Osteocyte (in vitro differentiated cells): ENCODE data around the gene SCAMP2. TPM values are rescaled to one million over a fixed set of nuclear protein-coding genes. Genes with fewer than 3 reads are reported as not detected.

Source experiments
- DNase-seq: peaks from one replicate; pipeline ENCODE4 v3.0.0; 2021; ENCODE audit warnings: mixed read lengths; ENCODE audit not compliant: unreplicated experiment; ENCODE audit errors: extremely low spot score
- H3K27ac Mint-ChIP-seq: one replicate; pipeline ENCODE4 v1.8.0; 2021; ENCODE audit warnings: mild to moderate bottlenecking, mixed read lengths; ENCODE audit not compliant: unreplicated experiment
- H3K27me3 Mint-ChIP-seq: one replicate; pipeline ENCODE4 v1.8.0; 2021; ENCODE audit warnings: mixed read lengths; ENCODE audit not compliant: unreplicated experiment
- H3K36me3 Mint-ChIP-seq: one replicate; pipeline ENCODE4 v1.8.0; 2021; ENCODE audit warnings: mixed read lengths; ENCODE audit not compliant: unreplicated experiment
- H3K4me1 Mint-ChIP-seq: one replicate; pipeline ENCODE4 v1.8.0; 2021; ENCODE audit warnings: mixed read lengths; ENCODE audit not compliant: unreplicated experiment
- H3K4me3 Mint-ChIP-seq: one replicate; pipeline ENCODE4 v1.8.0; 2021; ENCODE audit warnings: mild to moderate bottlenecking, moderate library complexity, mixed read lengths; ENCODE audit not compliant: unreplicated experiment
- H3K9me3 Mint-ChIP-seq: one replicate; pipeline ENCODE4 v1.8.0; 2021; ENCODE audit warnings: mixed read lengths; ENCODE audit not compliant: unreplicated experiment
- microRNA-seq: library from miRNA; unstranded; fragments of <30 nt; microRNA quantifications from one replicate; pipeline ENCODE4 v1.1.0, GENCODE V29; 2020; ENCODE audit not compliant: unreplicated experiment
- total RNA-seq: library from RNA; stranded (reverse); gene quantifications from 2 replicates; pipeline ENCODE4 v1.2.1, GENCODE V29; 2021
- TF ChIP-seq, protein P1 (sequence below): fragments of 200-600 bp; sonication (generic); IDR thresholded peaks from 2 replicates; pipeline ENCODE4 v1.5.0; 2021; ENCODE audit warnings: antibody characterized with exemption, mild to moderate bottlenecking, moderate library complexity

The SCAMP2 gene
- total RNA-seq, 1 donor from 2014 or later, result 73.4 TPM

DNA sequence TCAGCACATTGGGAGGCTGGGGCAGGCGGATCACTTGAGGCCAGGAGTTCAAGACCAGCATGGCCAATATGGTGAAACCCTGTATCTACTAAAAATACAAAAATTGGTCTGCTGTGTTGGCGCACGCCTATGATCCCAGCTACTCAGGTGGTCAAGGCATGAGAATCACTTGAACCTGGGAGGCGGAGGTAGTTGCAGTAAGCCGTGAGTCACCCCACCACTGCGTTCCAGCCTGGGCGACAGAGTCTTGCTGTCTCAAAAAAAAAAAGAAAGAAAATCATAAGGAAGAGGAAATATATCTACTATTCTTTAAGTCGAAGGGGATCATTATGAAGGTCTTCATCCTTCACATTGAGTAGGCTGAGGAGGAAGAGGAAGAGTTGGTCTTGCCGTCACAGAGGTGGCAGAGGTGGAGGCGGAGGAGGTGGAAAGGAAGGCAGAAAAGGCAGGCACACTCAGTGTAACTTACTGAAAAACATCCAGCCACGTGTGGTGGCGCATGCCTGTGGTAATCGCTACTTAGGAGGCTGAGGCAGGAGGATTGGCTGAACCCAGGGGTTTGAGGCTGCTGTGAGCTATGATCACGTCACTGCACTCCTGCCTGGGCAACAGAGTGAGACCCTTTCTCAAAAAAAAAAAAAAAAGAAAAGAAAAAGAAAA is 77.1 kb downstream of the SCAMP2 start:
- Mint-ChIP-seq H3K27ac (peak overlapping the region; percentile 17), H3K27me3 (no peaks in the 10 kb centered on the region), H3K36me3 (peaks cover 3% of the 10 kb centered on the region), H3K4me1 (peaks cover 22% of the 10 kb centered on the region), H3K9me3 (no peaks in the 10 kb centered on the region), H3K4me3 (no peak overlapping the region)
- DNase-seq, result no peak
- TF ChIP-seq, protein P1, sequence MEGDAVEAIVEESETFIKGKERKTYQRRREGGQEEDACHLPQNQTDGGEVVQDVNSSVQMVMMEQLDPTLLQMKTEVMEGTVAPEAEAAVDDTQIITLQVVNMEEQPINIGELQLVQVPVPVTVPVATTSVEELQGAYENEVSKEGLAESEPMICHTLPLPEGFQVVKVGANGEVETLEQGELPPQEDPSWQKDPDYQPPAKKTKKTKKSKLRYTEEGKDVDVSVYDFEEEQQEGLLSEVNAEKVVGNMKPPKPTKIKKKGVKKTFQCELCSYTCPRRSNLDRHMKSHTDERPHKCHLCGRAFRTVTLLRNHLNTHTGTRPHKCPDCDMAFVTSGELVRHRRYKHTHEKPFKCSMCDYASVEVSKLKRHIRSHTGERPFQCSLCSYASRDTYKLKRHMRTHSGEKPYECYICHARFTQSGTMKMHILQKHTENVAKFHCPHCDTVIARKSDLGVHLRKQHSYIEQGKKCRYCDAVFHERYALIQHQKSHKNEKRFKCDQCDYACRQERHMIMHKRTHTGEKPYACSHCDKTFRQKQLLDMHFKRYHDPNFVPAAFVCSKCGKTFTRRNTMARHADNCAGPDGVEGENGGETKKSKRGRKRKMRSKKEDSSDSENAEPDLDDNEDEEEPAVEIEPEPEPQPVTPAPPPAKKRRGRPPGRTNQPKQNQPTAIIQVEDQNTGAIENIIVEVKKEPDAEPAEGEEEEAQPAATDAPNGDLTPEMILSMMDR, result no peak

DNA sequence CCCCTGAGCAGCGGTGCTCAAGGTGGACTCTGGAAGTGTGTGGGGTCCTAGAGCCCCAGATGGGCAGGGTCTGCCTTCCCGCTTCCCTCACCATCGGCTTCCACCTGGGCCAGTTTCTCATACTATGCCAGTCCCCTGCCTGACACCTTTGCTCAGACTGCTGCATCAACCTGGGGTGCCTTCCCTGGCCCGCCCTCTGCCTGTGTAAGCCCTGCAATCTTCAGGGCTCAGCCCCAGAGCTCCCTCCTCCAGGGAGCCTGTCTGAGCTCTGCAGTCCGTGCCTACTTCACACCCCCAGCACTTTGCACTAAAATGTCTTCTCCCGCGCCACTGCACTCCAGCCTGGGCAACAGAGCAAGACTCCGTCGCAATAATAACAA is 78.2 kb downstream of the SCAMP2 start:
- DNase-seq, result no peak
- H3K36me3 Mint-ChIP-seq, result peaks cover 3% of the 10 kb centered on the region
- H3K4me1 Mint-ChIP-seq, result peaks cover 33% of the 10 kb centered on the region
- no peaks in the 10 kb centered on the region for H3K27me3 Mint-ChIP-seq
- H3K9me3 Mint-ChIP-seq, result no peaks in the 10 kb centered on the region
- H3K27ac Mint-ChIP-seq, result peak overlapping the region; percentile 18
- TF ChIP-seq, protein P1, result no peak
- no peak overlapping the region for H3K4me3 Mint-ChIP-seq

DNA sequence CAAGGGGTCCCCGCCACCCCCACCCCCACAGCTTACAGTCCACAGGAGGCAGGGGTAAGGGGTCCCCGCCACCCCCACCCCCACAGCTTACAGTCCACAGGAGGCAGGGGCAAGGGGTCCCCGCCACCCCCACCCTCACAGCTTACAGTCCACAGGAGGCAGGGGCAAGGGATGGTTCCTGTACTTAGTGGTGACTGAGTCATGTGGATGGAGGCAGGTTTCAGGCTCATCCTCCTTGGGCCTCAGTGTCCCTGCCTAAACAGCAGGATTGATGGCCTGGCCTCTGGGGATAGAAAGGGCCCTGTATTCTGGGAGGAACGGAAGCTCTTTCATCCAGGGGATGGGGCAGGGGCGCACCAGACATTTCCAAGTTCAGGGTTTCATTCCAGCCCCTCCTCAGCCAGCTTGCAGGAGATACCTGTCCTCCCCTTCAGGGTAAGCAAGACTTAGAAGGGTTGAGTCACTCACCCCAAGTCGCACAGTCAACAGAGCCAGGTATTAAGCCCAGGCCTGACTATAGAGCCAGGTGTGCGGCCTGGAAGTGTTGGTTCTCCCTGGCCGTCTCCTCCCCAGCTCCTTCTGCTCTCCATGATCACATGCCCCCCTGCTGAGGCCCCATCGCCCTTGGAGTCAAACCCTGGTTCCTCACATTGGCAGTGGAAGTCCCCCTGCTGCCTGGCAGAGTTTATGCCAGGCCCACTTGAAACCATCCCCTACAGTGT is 78.8 kb downstream of the SCAMP2 start:
- no peaks in the 10 kb centered on the region for H3K9me3 Mint-ChIP-seq
- TF ChIP-seq, protein P1, result no peak
- DNase-seq, result no peak
- no peaks in the 10 kb centered on the region for H3K27me3 Mint-ChIP-seq
- H3K27ac Mint-ChIP-seq, result no peak overlapping the region
- peaks cover 3% of the 10 kb centered on the region for H3K36me3 Mint-ChIP-seq
- H3K4me1 Mint-ChIP-seq, result peaks cover 39% of the 10 kb centered on the region
- no peak overlapping the region for H3K4me3 Mint-ChIP-seq

Small RNAs within 50 kb of the gene (microRNA-seq; reads per million reads assigned to microRNA genes)
- 1.6 reads per million for gene MIR6882

Other genes starting within 250 kb of the SCAMP2 start
- gene EDC3, start 177.3 kb downstream of the SCAMP2 start, total RNA-seq, result 42.9 and 54.2 TPM in 2 replicates
- gene CYP1A1, start 147.8 kb downstream of the SCAMP2 start, total RNA-seq, result 0.18 and 0.24 TPM in 2 replicates
- not detected in 2 replicates for gene CYP1A2, start 124.5 kb downstream of the SCAMP2 start, total RNA-seq
- 56.0 and 57.0 TPM in 2 replicates for gene CSK, start 91.3 kb downstream of the SCAMP2 start, total RNA-seq
- not detected in 2 replicates for gene LMAN1L, start 60.5 kb downstream of the SCAMP2 start, total RNA-seq
- not detected in 2 replicates for gene CPLX3, start 46.7 kb downstream of the SCAMP2 start, total RNA-seq
- 30.6 and 32.4 TPM in 2 replicates for gene ULK3, start 30.2 kb downstream of the SCAMP2 start, total RNA-seq
- 30.1 TPM in 2 replicates for gene MPI, start 16.7 kb upstream of the SCAMP2 start, total RNA-seq
- 70.4 and 76.5 TPM in 2 replicates for gene FAM219B, start 33.5 kb upstream of the SCAMP2 start, total RNA-seq
- 152 and 154 TPM in 2 replicates for gene COX5A, start 64.7 kb upstream of the SCAMP2 start, total RNA-seq
- 19.8 and 20.1 TPM in 2 replicates for gene RPP25, start 83.4 kb upstream of the SCAMP2 start, total RNA-seq
- 23.5 and 24.1 TPM in 2 replicates for gene SCAMP5, start 122.2 kb upstream of the SCAMP2 start, total RNA-seq
- gene PPCDC, start 150.2 kb upstream of the SCAMP2 start, total RNA-seq, result 11.9 and 12.7 TPM in 2 replicates